Measurements from ENCODE around the gene NEURL2. TPM values are rescaled to one million over a fixed set of nuclear protein-coding genes. Genes with fewer than 3 reads are reported as not detected.

The NEURL2 gene
- total RNA-seq, 4 donors from 2014 or later = 12.6 to 17.4 (median 16.1) TPM

- TF ChIP-seq CTCF (IDR thresholded peaks at IDR 0.05) (no peak), POLR2A (IDR thresholded peaks at IDR 0.05) (no peak)
- no peaks in the 10 kb centered on the region for H3K27me3 ChIP-seq
- peaks cover 0 to 6% of the 10 kb centered on the region in 2 donors for H3K4me1 ChIP-seq
- H3K27ac ChIP-seq = no peak overlapping the region
- WGBS, 2 donors = 90 to 98% methylated on average over 8 of the region's 8 CpGs
- H3K9me3 ChIP-seq = no peaks in the 10 kb centered on the region
- DNase-seq = no peak
- H3K4me3 ChIP-seq (replicated peaks in 1 of 3) = no peak overlapping the region
- H3K36me3 ChIP-seq = peaks cover 19 to 42% of the 10 kb centered on the region in 2 donors
- intact Hi-C loops (cut with DNase I) = no loop called here
Measured at GRCh38 chr20:45848421-45848820, 42.6 kb downstream of the NEURL2 start.

- intact Hi-C loops (cut with DNase I) = no loop called here
- no peaks in the 10 kb centered on the region for H3K27me3 ChIP-seq
- TF ChIP-seq POLR2A (IDR thresholded peaks at IDR 0.05) (no peak), CTCF (IDR thresholded peaks at IDR 0.05) (no peak)
- H3K27ac ChIP-seq = no peak overlapping the region
- no peaks in the 10 kb centered on the region for H3K9me3 ChIP-seq
- no peak for DNase-seq
- no peak overlapping the region for H3K4me3 ChIP-seq (replicated peaks in 1 of 3)
- H3K36me3 ChIP-seq = peaks cover 31 to 55% of the 10 kb centered on the region in 2 donors
- H3K4me1 ChIP-seq = peaks cover 15 to 25% of the 10 kb centered on the region in 2 donors
Measured at GRCh38 chr20:45845452-45845851, 45.6 kb downstream of the NEURL2 start.

- intact Hi-C loops (cut with DNase I) = no loop called here
- TF ChIP-seq POLR2A (IDR thresholded peaks at IDR 0.05) (no peak), CTCF (IDR thresholded peaks at IDR 0.05) (no peak)
- Histone ChIP-seq H3K36me3 (peaks cover 34 to 54% of the 10 kb centered on the region in 2 donors), H3K27me3 (no peaks in the 10 kb centered on the region), H3K4me1 (peaks cover 15 to 25% of the 10 kb centered on the region in 2 donors), H3K9me3 (no peaks in the 10 kb centered on the region), H3K4me3 (replicated peaks in 1 of 3) (no peak overlapping the region), H3K27ac (peak overlapping the region in 1 of 3 donors; percentile 59)
- no peak for DNase-seq
- WGBS, 2 donors = 96% methylated on average over 13 to 14 of the region's 14 CpGs
Measured at GRCh38 chr20:45843506-45843905, 47.5 kb downstream of the NEURL2 start.

- no peak overlapping the region for H3K4me3 ChIP-seq (replicated peaks in 1 of 3)
- DNase-seq = peak; percentile 56 to 58
- intact Hi-C loops (cut with DNase I) = no loop called here
- TF ChIP-seq CTCF (IDR thresholded peaks at IDR 0.05) (peak in 1 of 6 experiments; percentile 19), POLR2A (IDR thresholded peaks at IDR 0.05) (no peak)
- no peaks in the 10 kb centered on the region for H3K27me3 ChIP-seq
- peaks cover 15 to 25% of the 10 kb centered on the region in 2 donors for H3K4me1 ChIP-seq
- peaks cover 34 to 44% of the 10 kb centered on the region in 2 donors for H3K36me3 ChIP-seq
- 13 to 16% methylated on average over 5 of the region's 5 CpGs for WGBS, 2 donors
- H3K27ac ChIP-seq = peak overlapping the region; percentile 45 to 59 (median 47)
- H3K9me3 ChIP-seq = no peaks in the 10 kb centered on the region
Measured at GRCh38 chr20:45842169-45842812, 48.7 kb downstream of the NEURL2 start.

GRCh38 chr20:45841407-45842129 is 49.4 kb downstream of the NEURL2 start:
- Histone ChIP-seq H3K4me3 (replicated peaks in 1 of 3) (no peak overlapping the region), H3K9me3 (no peaks in the 10 kb centered on the region), H3K27ac (peak overlapping the region in 2 of 3 donors; percentile 47 to 59), H3K27me3 (no peaks in the 10 kb centered on the region), H3K36me3 (peaks cover 34 to 40% of the 10 kb centered on the region in 2 donors), H3K4me1 (peaks cover 15 to 25% of the 10 kb centered on the region in 2 donors)
- intact Hi-C loops (cut with DNase I) = no loop called here
- DNase-seq = no peak
- WGBS, 2 donors = 82 to 88% methylated on average over 6 of the region's 10 CpGs
- no peak for TF ChIP-seq POLR2A (IDR thresholded peaks at IDR 0.05)
- no peak for TF ChIP-seq CTCF (IDR thresholded peaks at IDR 0.05)
